NCI-H1092 treated with DMSO at 0.1 percent for 48 hours (cell line): Measurements from ENCODE around the gene CDX1.

Source experiments
- DNase-seq: peaks from one replicate; lab custom pipeline; 2025; lab: John Stamatoyannopoulos, UW

Gene CDX1

GRCh38 chr5:150163547-150164059 is 3.0 kb upstream of the CDX1 start:
- DNase-seq: peak; percentile 7

GRCh38 chr5:150164211-150164980 is 2.2 kb upstream of the CDX1 start:
- no peak for DNase-seq

GRCh38 chr5:150166037-150166649 is 435 bp upstream of the CDX1 start:
- no peak for DNase-seq

- DNase-seq: no peak
Measured at GRCh38 chr5:150167512-150167850, 903 bp downstream of the CDX1 start.

GRCh38 chr5:150167908-150168307 is 1.3 kb downstream of the CDX1 start:
- no peak for DNase-seq

GRCh38 chr5:150168864-150169263 is 2.3 kb downstream of the CDX1 start:
- no peak for DNase-seq

GRCh38 chr5:150172145-150172544 is 5.6 kb downstream of the CDX1 start:
- DNase-seq: no peak

- no peak for DNase-seq
Measured at GRCh38 chr5:150172556-150172955, 6.0 kb downstream of the CDX1 start.

GRCh38 chr5:150173161-150173560 is 6.6 kb downstream of the CDX1 start:
- DNase-seq: no peak

GRCh38 chr5:150174285-150174684 is 7.7 kb downstream of the CDX1 start:
- no peak for DNase-seq

- DNase-seq: no peak
Measured at GRCh38 chr5:150175076-150175475, 8.5 kb downstream of the CDX1 start.

GRCh38 chr5:150175536-150175935 is 9.0 kb downstream of the CDX1 start:
- no peak for DNase-seq

- no peak for DNase-seq
Measured at GRCh38 chr5:150176745-150177477, 10.3 kb downstream of the CDX1 start.

- DNase-seq: no peak
Measured at GRCh38 chr5:150177721-150178120, 11.1 kb downstream of the CDX1 start.

- DNase-seq: no peak
Measured at GRCh38 chr5:150178262-150178661, 11.7 kb downstream of the CDX1 start.

- no peak for DNase-seq
Measured at GRCh38 chr5:150179019-150179620, 12.5 kb downstream of the CDX1 start.

GRCh38 chr5:150180241-150181026 is 13.9 kb downstream of the CDX1 start:
- no peak for DNase-seq

- DNase-seq: no peak
Measured at GRCh38 chr5:150181027-150181426, 14.4 kb downstream of the CDX1 start.

GRCh38 chr5:150181766-150182545 is 15.4 kb downstream of the CDX1 start:
- no peak for DNase-seq

GRCh38 chr5:150182774-150183173 is 16.2 kb downstream of the CDX1 start:
- no peak for DNase-seq

- no peak for DNase-seq
Measured at GRCh38 chr5:150183436-150183835, 16.9 kb downstream of the CDX1 start.
